Heart right ventricle (tissue), 16 donors: ENCODE data around the gene PRKD2. TPM values are rescaled to one million over a fixed set of nuclear protein-coding genes. Genes with fewer than 3 reads are reported as not detected.

Experiments
- ATAC-seq, 8 donors: fragments of 200-7000 bp; cut with Tn5 transposase; one replicate each; pipeline ENCODE4 v1.9.1; 2020; ENCODE audit warnings: mild to moderate bottlenecking in 8 of 8, moderate library complexity in 8 of 8, moderate number of reproducible peaks in 1 of 8
- DNase-seq, 2 donors: peaks; one replicate each; pipeline ENCODE4 v3.0.0-alpha.2; 2020
- H3K27ac ChIP-seq, 10 donors: fragments of 200-600 bp; sonication (generic) in 2 of 10; one replicate each; pipeline versions ENCODE4 v1.5.0 to v1.8.0; 2020 to 2022; ENCODE audit warnings: mild to moderate bottlenecking in 3 of 10
- H3K27me3 ChIP-seq, 7 donors: fragments of 200-600 bp; one replicate each; pipeline ENCODE4 v1.8.0; 2021 to 2022; ENCODE audit warnings: mild to moderate bottlenecking in 2 of 7
- H3K36me3 ChIP-seq, 9 donors: fragments of 200-600 bp; sonication (generic) in 1 of 9; one replicate each; pipeline versions ENCODE4 v1.5.0 to v1.8.0; 2020 to 2022; ENCODE audit warnings: mild to moderate bottlenecking in 2 of 9
- H3K4me1 ChIP-seq, 9 donors: fragments of 200-600 bp; sonication (generic) in 1 of 9; one replicate each; pipeline versions ENCODE4 v1.5.0 to v1.8.0; 2020 to 2022; ENCODE audit warnings: mild to moderate bottlenecking in 4 of 9
- H3K4me3 ChIP-seq, 10 donors: fragments of 200-600 bp; sonication (generic) in 2 of 10; one replicate each; pipeline versions ENCODE4 v1.5.0 to v1.8.0; 2020 to 2022; ENCODE audit warnings: mild to moderate bottlenecking in 7 of 10, moderate library complexity in 2 of 10
- H3K9me3 ChIP-seq, 11 donors: fragments of 200-600 bp in 10 of 11; sonication (generic) in 2 of 11; one replicate each; pipeline versions ENCODE4 v1.5.0 to v1.8.0; 2013 to 2022; ENCODE audit warnings: mild to moderate bottlenecking in 2 of 11, control low read depth in 1 of 11, moderate library complexity in 1 of 11
- CTCF ChIP-seq, 9 donors: fragments of 200-600 bp; sonication (generic) in 2 of 9; IDR thresholded peaks; one replicate each; pipeline versions ENCODE4 v1.5.0 to v1.8.0; 2021 to 2022; ENCODE audit warnings: antibody characterized with exemption in 9 of 9, mild to moderate bottlenecking in 5 of 9, moderate library complexity in 1 of 9
- WGBS, 2 donors: extraction: QIAGEN DNeasy Blood & Tissue Kit; methylation state at CpG; one replicate each; pipeline ENCODE4 v1.1.7; 2013; ENCODE audit warnings: inconsistent platforms in 1 of 2; 5-methylcytosine and 5-hydroxymethylcytosine counted together
- intact Hi-C, 10 donors: fragments of 100-400 bp; cut with DNase I; formaldehyde crosslinking; loops; one replicate each; pipeline versions ENCODE4 v1.11.1 to v1.14.2; 2022
- polyA plus RNA-seq, 2 donors: library from polyadenylated mRNA; stranded (reverse); fragments of 200-250 nt; gene quantifications; one replicate each; pipeline ENCODE4 v1.2.3, GENCODE V29; 2013
- total RNA-seq, 10 donors: library from RNA; stranded (reverse); fragmentation: NEBNext Ultra II Directional in 3 of 10; extraction: Animal tissue kit (Norgen Biotek cat#: 25700) in 3 of 10; gene quantifications; one replicate each; pipeline versions ENCODE4 v1.2.1 to v1.2.4, GENCODE V29; 2021 to 2023
- donor health status: Arrhythmogenic right ventricular cardiomyopathy.
- donor health status: ischemic (EF 13 %, LVEDD 7.1; RV severe dilation, severe dysfunction).
- donor health status: healthy with polysubstance abuse.
- donor health status: DM: no; HTN: yes; CAD: no.
- donor health status: DM: no; HTN: no; CAD: no.
- donor health status: ischemic (EF 25% LVEDD 6.9; RV normal size, moderate dysfunction).
- donor health status: ischemic (EF 25% LVEDD 5.7; RV mildly dilated, moderate dysfunction).
- donor health status: healthy.
- donor health status: DM: yes; HTN: yes; CAD: no.
- donor health status: Ischemic cardiomyopathy.
- donor health status: ischemic (EF 35%, LVEDD 5.7; RV mildly dilated, moderate dysfunction).
- donor health status: nonischemic (EF 11% LVEDD 7.7; RV severe dilation, severe dysfunction).
- donor health status: DM: yes; HTN: yes; CAD: no.
- donor health status: PGD.
- donor health status: ischemic (EF 29% LVEDD 5.4; RV normal size, mild dysfunction).
- donor health status: nonischemic (EF 23%, LVEDD 6.1; RV moderate dilation, normal function).

PRKD2 gene
- total and polyA plus RNA-seq, 12 donors, result 11.7 to 22.7 (median 13.8) TPM

DNA sequence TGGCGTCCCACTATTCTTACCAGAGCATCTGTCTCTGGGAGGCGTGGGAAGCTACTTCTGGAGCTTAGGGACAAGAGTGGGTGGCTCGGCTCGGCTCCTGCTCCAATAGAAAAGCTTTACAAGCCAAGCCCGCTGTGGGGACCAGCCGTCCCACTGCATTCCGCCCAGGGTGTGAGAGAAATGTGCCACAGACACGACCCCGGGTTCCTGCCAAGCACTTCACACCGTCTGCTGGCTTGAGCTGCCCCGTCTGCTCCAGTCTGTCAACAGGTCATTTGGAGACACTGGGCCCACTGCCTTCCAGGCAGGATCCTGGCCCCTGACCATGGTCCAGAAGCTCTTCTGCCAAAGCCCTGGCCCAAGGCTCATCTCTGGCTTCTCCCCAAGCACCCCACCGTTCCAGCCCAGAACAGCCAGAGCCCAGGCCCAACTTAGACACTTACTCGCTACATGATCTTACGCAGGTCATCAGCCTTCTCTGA is 22.4 kb upstream of the PRKD2 start:
- H3K9me3 ChIP-seq, result no peaks in the 10 kb centered on the region
- H3K27ac ChIP-seq, result peak overlapping the region; percentile 17 to 84 (median 68)
- no peak for TF ChIP-seq CTCF (IDR thresholded peaks at IDR 0.05)
- no peak overlapping the region for H3K4me3 ChIP-seq
- DNase-seq, result peak; percentile 82 to 88
- H3K4me1 ChIP-seq, result peaks cover 31 to 99% (median 83%) of the 10 kb centered on the region in 9 donors
- ATAC-seq, result peak; percentile 84 to 95 (median 90)
- H3K27me3 ChIP-seq, result no peaks in the 10 kb centered on the region
- intact Hi-C loops, result no loop called here
- peaks cover 0 to 68% (median 8%) of the 10 kb centered on the region in 9 donors for H3K36me3 ChIP-seq
- WGBS, 2 donors, result 29 to 45% methylated on average over 14 of the region's 14 CpGs

DNA sequence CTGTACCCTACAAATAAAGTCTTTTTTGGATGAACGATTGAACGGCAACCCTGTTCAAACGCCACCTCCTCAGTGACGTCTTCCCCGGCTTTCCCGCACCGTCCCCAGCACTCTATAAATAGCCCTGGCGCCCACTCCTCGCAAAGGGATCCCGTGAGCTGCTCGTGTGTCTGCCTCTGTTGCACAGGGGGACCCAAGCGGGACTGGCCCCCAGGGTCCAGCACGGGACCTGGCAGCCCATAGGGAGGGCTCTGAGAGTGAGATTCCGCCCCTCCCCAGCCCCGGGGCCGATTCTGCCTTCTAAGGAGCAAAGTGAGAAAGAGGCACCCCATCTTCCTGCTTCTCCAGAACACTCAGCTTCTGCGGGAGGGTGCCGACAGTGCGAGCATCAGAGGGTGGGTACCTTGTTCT is 20.9 kb upstream of the PRKD2 start:
- Histone ChIP-seq H3K27ac (peak overlapping the region in 4 of 10 donors; percentile 28 to 77 (median 42)), H3K4me3 (no peak overlapping the region), H3K36me3 (peaks cover 0 to 82% (median 23%) of the 10 kb centered on the region in 9 donors), H3K9me3 (no peaks in the 10 kb centered on the region), H3K27me3 (no peaks in the 10 kb centered on the region), H3K4me1 (peaks cover 31 to 99% (median 67%) of the 10 kb centered on the region in 9 donors)
- intact Hi-C loops, result no loop called here
- WGBS, 2 donors, result 46 to 59% methylated on average over 19 of the region's 19 CpGs
- ATAC-seq (no peak), DNase-seq (no peak)
- TF ChIP-seq CTCF (IDR thresholded peaks at IDR 0.05), result no peak

GRCh38 chr19:46737298-46737654 is 20.4 kb upstream of the PRKD2 start:
- DNase-seq (no peak), ATAC-seq (no peak)
- H3K27ac ChIP-seq, result peak overlapping the region in 7 of 10 donors; percentile 15 to 77 (median 30)
- no peaks in the 10 kb centered on the region for H3K9me3 ChIP-seq
- no peaks in the 10 kb centered on the region for H3K27me3 ChIP-seq
- peaks cover 31 to 99% (median 65%) of the 10 kb centered on the region in 9 donors for H3K4me1 ChIP-seq
- H3K36me3 ChIP-seq, result peaks cover 0 to 82% (median 28%) of the 10 kb centered on the region in 9 donors
- no peak for TF ChIP-seq CTCF (IDR thresholded peaks at IDR 0.05)
- WGBS, 2 donors, result 42 to 50% methylated on average over 7 of the region's 7 CpGs
- intact Hi-C loops, result no loop called here
- H3K4me3 ChIP-seq, result no peak overlapping the region

DNA sequence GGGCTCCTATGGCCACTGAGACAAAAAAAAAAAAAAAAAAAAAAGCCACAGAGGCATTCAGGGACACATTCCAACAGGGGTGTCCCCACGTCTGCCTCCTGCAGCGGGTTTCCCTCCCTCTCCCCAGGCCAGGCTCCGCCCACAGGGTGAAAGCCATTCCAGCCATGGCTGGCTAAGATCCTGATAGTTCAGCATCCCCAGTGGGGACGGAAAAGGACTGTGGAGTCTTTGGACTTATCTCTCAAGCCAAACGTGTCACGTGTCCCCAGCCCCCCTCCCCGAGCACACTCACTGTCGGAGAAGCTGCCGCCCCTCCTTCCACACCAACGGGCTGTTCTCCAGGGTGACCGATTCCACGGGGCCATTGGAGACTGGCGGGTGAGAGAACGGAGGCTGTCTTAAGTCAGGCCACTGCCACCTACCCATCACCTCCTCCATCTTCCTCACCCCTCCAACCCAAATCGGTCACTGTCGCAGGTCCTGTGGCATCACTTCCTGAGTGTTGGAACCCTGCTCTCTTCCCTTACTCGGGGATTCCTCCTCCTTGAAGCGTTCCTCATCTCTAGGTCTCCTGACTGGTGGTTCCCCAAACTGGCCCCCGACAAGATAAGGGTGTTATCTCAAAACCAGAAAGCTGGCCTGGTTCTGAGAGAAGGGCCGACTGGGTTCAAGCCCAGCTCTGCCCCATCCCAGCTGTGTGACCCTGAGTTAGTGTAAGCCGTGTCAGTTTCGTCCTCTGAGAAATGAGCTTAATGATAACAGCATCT is 19.8 kb upstream of the PRKD2 start:
- intact Hi-C loops, result no loop called here
- DNase-seq, result peak; percentile 70 to 76

More for the DNA sequence above, 19.8 kb upstream of the PRKD2 start:
- H3K4me3 ChIP-seq, result no peak overlapping the region
- ATAC-seq, result peak in 6 of 8 donors; percentile 30 to 71 (median 46)
- WGBS, 2 donors, result 24 to 26% methylated on average over 22 of the region's 22 CpGs
- no peak for TF ChIP-seq CTCF (IDR thresholded peaks at IDR 0.05)
- H3K36me3 ChIP-seq, result peaks cover 0 to 83% (median 32%) of the 10 kb centered on the region in 9 donors
- H3K4me1 ChIP-seq, result peaks cover 31 to 99% (median 60%) of the 10 kb centered on the region in 9 donors
- H3K27ac ChIP-seq, result peak overlapping the region in 8 of 10 donors; percentile 10 to 77 (median 29)
- H3K9me3 ChIP-seq, result no peaks in the 10 kb centered on the region
- H3K27me3 ChIP-seq, result no peaks in the 10 kb centered on the region
